ENCODE results near the gene PTPRU.

- TF ChIP-seq CTCF (IDR thresholded peaks at IDR 0.05): no peak
- TF ChIP-seq POLR2A (IDR thresholded peaks at IDR 0.05): no peak
These were observed 12.1 kb downstream of the PTPRU start for GRCh38 chr1:29248409-29248808.

Data from esophagus squamous epithelium (tissue), 4 donors.